PC-3 (cell line): ENCODE results near the gene TEX29. TPM values are rescaled to one million over a fixed set of nuclear protein-coding genes. Genes with fewer than 3 reads are reported as not detected.

Source experiments
- ATAC-seq: fragments of 200-7000 bp; cut with Tn5 transposase; 2 replicates; pipeline ENCODE4 v1.9.1; 2020; ENCODE audit warnings: mild to moderate bottlenecking, moderate library complexity
- BruUV-seq: library from RNA; stranded (reverse); fragments of 400-500 nt; replicated peaks from 2 replicates; lab custom pipeline; 2021; lab: Mats Ljungman, UMichigan
- CTCF ChIA-PET: fragments of 300-600 bp; sonication (Branson Sonifier 250); formaldehyde crosslinking; loops from one replicate; lab custom pipeline; 2022; ENCODE audit warnings: antibody characterized with exemption; lab: Charles Lee
- POLR2A ChIA-PET: fragments of 300-600 bp; sonication (Branson Sonifier 250); formaldehyde crosslinking; loops from one replicate; lab custom pipeline; 2022; ENCODE audit warnings: antibody characterized with exemption; ENCODE audit not compliant: unreplicated experiment; lab: Charles Lee
- DNase-seq: peaks from one replicate; pipeline ENCODE4 v3.0.0-alpha.2; 2015
- H2AFZ ChIP-seq: fragments of 300-600 bp; sonication (generic); 2 replicates; pipeline ENCODE4 v1.6.0; 2016; ENCODE audit warnings: antibody characterized with exemption, low read length
- H3F3A ChIP-seq: fragments of 300-600 bp; sonication (generic); one replicate; pipeline ENCODE4 v1.6.0; 2017; ENCODE audit warnings: antibody characterized with exemption, low read length, control low read depth, mild to moderate bottlenecking; ENCODE audit not compliant: unreplicated experiment
- H3K27ac ChIP-seq: fragments of 300-600 bp; sonication (generic); 2 replicates; pipeline ENCODE4 v1.5.1; 2016; ENCODE audit warnings: mild to moderate bottlenecking, low read length
- H3K27me3 ChIP-seq: fragments of 300-600 bp; sonication (generic); 2 replicates; pipeline ENCODE4 v1.6.1; 2016; ENCODE audit warnings: low read length, mixed read lengths
- H3K36me3 ChIP-seq: fragments of 300-600 bp; sonication (generic); 2 replicates; pipeline ENCODE4 v1.6.1; 2016; ENCODE audit warnings: low read depth, mixed run types, low read length, mixed read lengths
- H3K4me1 ChIP-seq: fragments of 300-600 bp; sonication (generic); 2 replicates; pipeline ENCODE4 v1.5.1; 2016; ENCODE audit warnings: low read length; ENCODE audit not compliant: insufficient read depth
- H3K4me2 ChIP-seq: fragments of 300-600 bp; sonication (generic); 2 replicates; pipeline ENCODE4 v1.6.0; 2016; ENCODE audit warnings: low read length
- H3K4me3 ChIP-seq: fragments of 300-600 bp; sonication (generic); 2 replicates; pipeline ENCODE4 v1.5.1; 2016; ENCODE audit warnings: mild to moderate bottlenecking, low read length, mixed read lengths
- H3K79me2 ChIP-seq: fragments of 300-600 bp; sonication (generic); 2 replicates; pipeline ENCODE4 v1.6.1; 2017; ENCODE audit warnings: low read length, mixed read lengths
- H3K9ac ChIP-seq: fragments of 300-600 bp; sonication (generic); 2 replicates; pipeline ENCODE4 v1.6.0; 2016; ENCODE audit warnings: mild to moderate bottlenecking, low read length
- H3K9me2 ChIP-seq: fragments of 300-600 bp; sonication (generic); replicated peaks from 2 replicates; pipeline ENCODE4 v1.6.1; 2016; ENCODE audit warnings: mixed run types, low read length, mixed read lengths
- H3K9me3 ChIP-seq: fragments of 300-600 bp; sonication (generic); 2 replicates; pipeline ENCODE4 v1.6.1; 2016; ENCODE audit warnings: low read length, mixed read lengths
- H4K20me1 ChIP-seq: fragments of 300-600 bp; sonication (generic); 2 replicates; pipeline ENCODE4 v1.6.1; 2016; ENCODE audit warnings: low read length, mixed read lengths
- CTCF ChIP-seq: fragments of 300-600 bp; sonication (generic); conservative IDR thresholded peaks from 2 replicates; pipeline ENCODE4 v1.5.1; 2017; ENCODE audit warnings: antibody characterized with exemption, low read depth, mild to moderate bottlenecking, low read length
- EZH2 ChIP-seq: fragments of 300-600 bp; sonication (generic); IDR thresholded peaks from one replicate; pipeline ENCODE4 v1.6.1; 2017; ENCODE audit warnings: antibody characterized with exemption, mild to moderate bottlenecking, low read length; ENCODE audit not compliant: unreplicated experiment
- EZH2phosphoT487 ChIP-seq: fragments of 300-600 bp; sonication (generic); IDR thresholded peaks from 2 replicates; pipeline ENCODE4 v1.6.1; 2018; ENCODE audit warnings: mild to moderate bottlenecking, antibody characterized with exemption, low read length, borderline replicate concordance
- intact Hi-C: fragments of 100-400 bp; cut with micrococcal nuclease; formaldehyde crosslinking; loops from 2 replicates; pipeline ENCODE4 v1.9.0; 2023
- total RNA-seq: library from RNA; depleted of rRNA; stranded (reverse); fragments of >200 nt; gene quantifications from 2 replicates; pipeline ENCODE4 v1.2.3, GENCODE V29; 2014

Gene TEX29
- total RNA-seq, 1 experiment from 2014 or later = not detected

- peaks cover 20% of the 10 kb centered on the region for H3K27me3 ChIP-seq
- intact Hi-C loops = no loop called here
- H3K4me1 ChIP-seq = no peaks in the 10 kb centered on the region
- no peak overlapping the region for H3K4me3 ChIP-seq
- POLR2A ChIA-PET = no interaction called here
- H3K9me2 ChIP-seq = no peaks in the 10 kb centered on the region
- H3K27ac ChIP-seq = no peak overlapping the region
- ATAC-seq (no peak), DNase-seq (no peak)
- H3K4me2 ChIP-seq = no peak overlapping the region
- H2AFZ ChIP-seq = no peak overlapping the region
- H3K36me3 ChIP-seq = no peaks in the 10 kb centered on the region
- no peaks in the 10 kb centered on the region for H3K79me2 ChIP-seq
- no peaks in the 10 kb centered on the region for H3F3A ChIP-seq
- BruUV-seq = no TSS peak
- no peaks in the 10 kb centered on the region for H3K9me3 ChIP-seq
- H4K20me1 ChIP-seq = no peaks in the 10 kb centered on the region
- no peak overlapping the region for H3K9ac ChIP-seq
- CTCF ChIA-PET = no interaction called here
- TF ChIP-seq EZH2phosphoT487 (no peak), CTCF (no peak), EZH2 (no peak)
Observed at GRCh38 chr13:111337741-111338140, 17.3 kb downstream of the TEX29 start.

GRCh38 chr13:111338841-111339240 lies 18.4 kb downstream of the TEX29 start:
- TF ChIP-seq CTCF = no peak
- TF ChIP-seq EZH2 = no peak
- TF ChIP-seq EZH2phosphoT487 = no peak
- Histone ChIP-seq H3K9me3 (no peaks in the 10 kb centered on the region), H4K20me1 (no peaks in the 10 kb centered on the region), H3K4me2 (no peak overlapping the region), H3K9ac (no peak overlapping the region), H3K79me2 (no peaks in the 10 kb centered on the region), H3K36me3 (no peaks in the 10 kb centered on the region), H3K27me3 (peaks cover 20% of the 10 kb centered on the region), H3F3A (no peaks in the 10 kb centered on the region), H3K9me2 (no peaks in the 10 kb centered on the region), H2AFZ (no peak overlapping the region), H3K4me3 (no peak overlapping the region), H3K4me1 (no peaks in the 10 kb centered on the region), H3K27ac (no peak overlapping the region)
- ChIA-PET CTCF (no interaction called here), POLR2A (no interaction called here)
- intact Hi-C loops = no loop called here
- DNase-seq (no peak), ATAC-seq (no peak)
- no TSS peak for BruUV-seq

GRCh38 chr13:111339366-111340143 lies 19.1 kb downstream of the TEX29 start:
- peaks cover 13% of the 10 kb centered on the region for H3K27me3 ChIP-seq
- ChIA-PET CTCF (no interaction called here), POLR2A (interaction anchor here (0.6 kb wide), 1 partner anchor 27 kb away, joined by 17 read pairs; no protein-coding TSS in a partner anchor)
- ATAC-seq (no peak), DNase-seq (no peak)
- no peak overlapping the region for H3K4me2 ChIP-seq
- intact Hi-C loops = no loop called here
- no peak overlapping the region for H3K4me3 ChIP-seq
- H3K36me3 ChIP-seq = no peaks in the 10 kb centered on the region
- no peaks in the 10 kb centered on the region for H3K79me2 ChIP-seq
- no peak overlapping the region for H2AFZ ChIP-seq
- H4K20me1 ChIP-seq = no peaks in the 10 kb centered on the region
- no peak for TF ChIP-seq CTCF
- TF ChIP-seq EZH2phosphoT487 = no peak
- TF ChIP-seq EZH2 = no peak
- no peak overlapping the region for H3K27ac ChIP-seq
- H3K4me1 ChIP-seq = no peaks in the 10 kb centered on the region
- H3K9me3 ChIP-seq = no peaks in the 10 kb centered on the region
- no peaks in the 10 kb centered on the region for H3F3A ChIP-seq
- no peak overlapping the region for H3K9ac ChIP-seq
- BruUV-seq = no TSS peak
- H3K9me2 ChIP-seq = no peaks in the 10 kb centered on the region
